ENCODE results near the gene TRPM3. TPM values are rescaled to one million over a fixed set of nuclear protein-coding genes. Genes with fewer than 3 reads are reported as not detected.
A peak's percentile ranks its signal among the peaks of the same experiment; 100 is the strongest.

The TRPM3 gene
- total RNA-seq, 2 donors from 2014 or later, result not detected

- H3K27ac Mint-ChIP-seq, result no peak overlapping the region
- no peak overlapping the region for H3K4me3 Mint-ChIP-seq
- no peaks in the 10 kb centered on the region for H3K36me3 Mint-ChIP-seq (ENCODE audit: insufficient read depth in 2 of 2)
- DNase-seq, result no peak
- no peak for ATAC-seq (replicated peaks in 1 of 2)
- no peaks in the 10 kb centered on the region for H3K4me1 Mint-ChIP-seq (ENCODE audit: low read depth)
- no peaks in the 10 kb centered on the region for H3K27me3 Mint-ChIP-seq (ENCODE audit: low read depth)
- H3K9me3 Mint-ChIP-seq, result no peaks in the 10 kb centered on the region
Measured at GRCh38 chr9:70949239-70949638, 172.2 kb downstream of the TRPM3 start.

- no peaks in the 10 kb centered on the region for H3K27me3 Mint-ChIP-seq (ENCODE audit: low read depth)
- no peak overlapping the region for H3K27ac Mint-ChIP-seq
- H3K4me1 Mint-ChIP-seq (ENCODE audit: low read depth), result no peaks in the 10 kb centered on the region
- DNase-seq (no peak), ATAC-seq (replicated peaks in 1 of 2) (no peak)
- H3K4me3 Mint-ChIP-seq, result no peak overlapping the region
- H3K9me3 Mint-ChIP-seq, result no peaks in the 10 kb centered on the region
- no peaks in the 10 kb centered on the region for H3K36me3 Mint-ChIP-seq (ENCODE audit: insufficient read depth in 2 of 2)
Measured at GRCh38 chr9:70948744-70949143, 172.7 kb downstream of the TRPM3 start.

GRCh38 chr9:70947511-70947910 lies 173.9 kb downstream of the TRPM3 start:
- ATAC-seq (replicated peaks in 1 of 2) (no peak), DNase-seq (no peak)
- Mint-ChIP-seq H3K27ac (no peak overlapping the region), H3K4me3 (no peak overlapping the region), H3K9me3 (no peaks in the 10 kb centered on the region), H3K27me3 (ENCODE audit: low read depth) (no peaks in the 10 kb centered on the region), H3K4me1 (ENCODE audit: low read depth) (no peaks in the 10 kb centered on the region), H3K36me3 (ENCODE audit: insufficient read depth in 2 of 2) (no peaks in the 10 kb centered on the region)

GRCh38 chr9:70947086-70947485 lies 174.3 kb downstream of the TRPM3 start:
- H3K27ac Mint-ChIP-seq, result peak overlapping the region; percentile 15

GRCh38 chr9:70945301-70945700 lies 176.1 kb downstream of the TRPM3 start:
- no peaks in the 10 kb centered on the region for H3K9me3 Mint-ChIP-seq
- H3K27ac Mint-ChIP-seq, result no peak overlapping the region
- ATAC-seq (replicated peaks in 1 of 2), result no peak
- no peak overlapping the region for H3K4me3 Mint-ChIP-seq
- DNase-seq, result no peak
- no peaks in the 10 kb centered on the region for H3K27me3 Mint-ChIP-seq (ENCODE audit: low read depth)
- H3K36me3 Mint-ChIP-seq (ENCODE audit: insufficient read depth in 2 of 2), result no peaks in the 10 kb centered on the region
- H3K4me1 Mint-ChIP-seq (ENCODE audit: low read depth), result no peaks in the 10 kb centered on the region

More at GRCh38 chr9:70947086-70947485, 174.3 kb downstream of the TRPM3 start:
- H3K27me3 Mint-ChIP-seq (ENCODE audit: low read depth), result no peaks in the 10 kb centered on the region
- DNase-seq (no peak), ATAC-seq (replicated peaks in 1 of 2) (no peak)
- H3K36me3 Mint-ChIP-seq (ENCODE audit: insufficient read depth in 2 of 2), result no peaks in the 10 kb centered on the region
- no peaks in the 10 kb centered on the region for H3K9me3 Mint-ChIP-seq
- H3K4me1 Mint-ChIP-seq (ENCODE audit: low read depth), result no peaks in the 10 kb centered on the region
- no peak overlapping the region for H3K4me3 Mint-ChIP-seq

GRCh38 chr9:70941191-70941590 lies 180.2 kb downstream of the TRPM3 start:
- Mint-ChIP-seq H3K27me3 (ENCODE audit: low read depth) (no peaks in the 10 kb centered on the region), H3K4me3 (no peak overlapping the region), H3K36me3 (ENCODE audit: insufficient read depth in 2 of 2) (no peaks in the 10 kb centered on the region), H3K27ac (no peak overlapping the region), H3K9me3 (no peaks in the 10 kb centered on the region), H3K4me1 (ENCODE audit: low read depth) (no peaks in the 10 kb centered on the region)
- DNase-seq (no peak), ATAC-seq (replicated peaks in 1 of 2) (no peak)

GRCh38 chr9:70940605-70941004 lies 180.8 kb downstream of the TRPM3 start:
- no peak overlapping the region for H3K27ac Mint-ChIP-seq
- H3K27me3 Mint-ChIP-seq (ENCODE audit: low read depth), result no peaks in the 10 kb centered on the region
- H3K36me3 Mint-ChIP-seq (ENCODE audit: insufficient read depth in 2 of 2), result no peaks in the 10 kb centered on the region
- ATAC-seq (replicated peaks in 1 of 2) (no peak), DNase-seq (no peak)
- no peaks in the 10 kb centered on the region for H3K4me1 Mint-ChIP-seq (ENCODE audit: low read depth)
- H3K4me3 Mint-ChIP-seq, result no peak overlapping the region
- no peaks in the 10 kb centered on the region for H3K9me3 Mint-ChIP-seq

- no peak for ATAC-seq (replicated peaks in 1 of 2)
- H3K27ac Mint-ChIP-seq, result no peak overlapping the region
- no peaks in the 10 kb centered on the region for H3K27me3 Mint-ChIP-seq (ENCODE audit: low read depth)
- H3K4me1 Mint-ChIP-seq (ENCODE audit: low read depth), result no peaks in the 10 kb centered on the region
- H3K4me3 Mint-ChIP-seq, result no peak overlapping the region
- H3K36me3 Mint-ChIP-seq (ENCODE audit: insufficient read depth in 2 of 2), result no peaks in the 10 kb centered on the region
- no peaks in the 10 kb centered on the region for H3K9me3 Mint-ChIP-seq
- DNase-seq, result no peak
Measured at GRCh38 chr9:70936536-70936935, 184.9 kb downstream of the TRPM3 start.

- DNase-seq (no peak), ATAC-seq (replicated peaks in 1 of 2) (no peak)
- Mint-ChIP-seq H3K4me1 (ENCODE audit: low read depth) (no peaks in the 10 kb centered on the region), H3K9me3 (no peaks in the 10 kb centered on the region), H3K36me3 (ENCODE audit: insufficient read depth in 2 of 2) (no peaks in the 10 kb centered on the region), H3K27me3 (ENCODE audit: low read depth) (no peaks in the 10 kb centered on the region), H3K4me3 (no peak overlapping the region), H3K27ac (no peak overlapping the region)
Measured at GRCh38 chr9:70935856-70936255, 185.6 kb downstream of the TRPM3 start.

GRCh38 chr9:70934642-70935041 lies 186.8 kb downstream of the TRPM3 start:
- ATAC-seq (replicated peaks in 1 of 2), result no peak
- H3K4me1 Mint-ChIP-seq (ENCODE audit: low read depth), result no peaks in the 10 kb centered on the region
- H3K9me3 Mint-ChIP-seq, result no peaks in the 10 kb centered on the region
- H3K4me3 Mint-ChIP-seq, result no peak overlapping the region
- H3K27me3 Mint-ChIP-seq (ENCODE audit: low read depth), result no peaks in the 10 kb centered on the region
- no peak overlapping the region for H3K27ac Mint-ChIP-seq
- no peak for DNase-seq
- no peaks in the 10 kb centered on the region for H3K36me3 Mint-ChIP-seq (ENCODE audit: insufficient read depth in 2 of 2)

- H3K9me3 Mint-ChIP-seq, result no peaks in the 10 kb centered on the region
- H3K36me3 Mint-ChIP-seq (ENCODE audit: insufficient read depth in 2 of 2), result no peaks in the 10 kb centered on the region
- no peaks in the 10 kb centered on the region for H3K4me1 Mint-ChIP-seq (ENCODE audit: low read depth)
- H3K27me3 Mint-ChIP-seq (ENCODE audit: low read depth), result no peaks in the 10 kb centered on the region
- H3K27ac Mint-ChIP-seq, result no peak overlapping the region
- H3K4me3 Mint-ChIP-seq, result no peak overlapping the region
- no peak for DNase-seq
- no peak for ATAC-seq (replicated peaks in 1 of 2)
Measured at GRCh38 chr9:70933321-70933720, 188.1 kb downstream of the TRPM3 start.

- Mint-ChIP-seq H3K9me3 (no peaks in the 10 kb centered on the region), H3K27me3 (ENCODE audit: low read depth) (no peaks in the 10 kb centered on the region), H3K27ac (no peak overlapping the region), H3K36me3 (ENCODE audit: insufficient read depth in 2 of 2) (no peaks in the 10 kb centered on the region), H3K4me3 (no peak overlapping the region), H3K4me1 (ENCODE audit: low read depth) (no peaks in the 10 kb centered on the region)
- ATAC-seq (replicated peaks in 1 of 2) (no peak), DNase-seq (no peak)
Measured at GRCh38 chr9:70932097-70932496, 189.3 kb downstream of the TRPM3 start.

GRCh38 chr9:70927530-70927929 lies 193.9 kb downstream of the TRPM3 start:
- DNase-seq (no peak), ATAC-seq (replicated peaks in 1 of 2) (no peak)
- Mint-ChIP-seq H3K27ac (no peak overlapping the region), H3K27me3 (ENCODE audit: low read depth) (no peaks in the 10 kb centered on the region), H3K4me1 (ENCODE audit: low read depth) (no peaks in the 10 kb centered on the region), H3K36me3 (ENCODE audit: insufficient read depth in 2 of 2) (no peaks in the 10 kb centered on the region), H3K9me3 (no peaks in the 10 kb centered on the region), H3K4me3 (no peak overlapping the region)

GRCh38 chr9:70924895-70925547 lies 196.4 kb downstream of the TRPM3 start:
- no peaks in the 10 kb centered on the region for H3K27me3 Mint-ChIP-seq (ENCODE audit: low read depth)
- DNase-seq (peak in 1 of 2 donors; percentile 11), ATAC-seq (replicated peaks in 1 of 2) (peak; percentile 61 to 69)
- no peak overlapping the region for H3K4me3 Mint-ChIP-seq
- H3K27ac Mint-ChIP-seq, result no peak overlapping the region
- H3K4me1 Mint-ChIP-seq (ENCODE audit: low read depth), result no peaks in the 10 kb centered on the region
- no peaks in the 10 kb centered on the region for H3K9me3 Mint-ChIP-seq
- H3K36me3 Mint-ChIP-seq (ENCODE audit: insufficient read depth in 2 of 2), result no peaks in the 10 kb centered on the region
